Measurements from ENCODE around the gene CD226.

GRCh38 chr18:69897397-69898108 is 50.1 kb downstream of the CD226 start:
- no peak for TF ChIP-seq CTCF (IDR thresholded peaks at IDR 0.05)
- TF ChIP-seq POLR2AphosphoS5 (IDR thresholded peaks at IDR 0.05) = no peak
- no peak for TF ChIP-seq POLR2A (IDR thresholded peaks at IDR 0.05)
- no peak for TF ChIP-seq EP300 (IDR thresholded peaks at IDR 0.05)

Data from stomach (tissue), 4 donors.